Measurements from ENCODE around the gene ANXA2R.
"Not testable (repeated sequence)": the region's sequence is repeated elsewhere in the genome, so short reads cannot be mapped to it uniquely, and the experiment has no call there.

Gene ANXA2R, protein sequence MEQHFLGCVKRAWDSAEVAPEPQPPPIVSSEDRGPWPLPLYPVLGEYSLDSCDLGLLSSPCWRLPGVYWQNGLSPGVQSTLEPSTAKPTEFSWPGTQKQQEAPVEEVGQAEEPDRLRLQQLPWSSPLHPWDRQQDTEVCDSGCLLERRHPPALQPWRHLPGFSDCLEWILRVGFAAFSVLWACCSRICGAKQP

DNA sequence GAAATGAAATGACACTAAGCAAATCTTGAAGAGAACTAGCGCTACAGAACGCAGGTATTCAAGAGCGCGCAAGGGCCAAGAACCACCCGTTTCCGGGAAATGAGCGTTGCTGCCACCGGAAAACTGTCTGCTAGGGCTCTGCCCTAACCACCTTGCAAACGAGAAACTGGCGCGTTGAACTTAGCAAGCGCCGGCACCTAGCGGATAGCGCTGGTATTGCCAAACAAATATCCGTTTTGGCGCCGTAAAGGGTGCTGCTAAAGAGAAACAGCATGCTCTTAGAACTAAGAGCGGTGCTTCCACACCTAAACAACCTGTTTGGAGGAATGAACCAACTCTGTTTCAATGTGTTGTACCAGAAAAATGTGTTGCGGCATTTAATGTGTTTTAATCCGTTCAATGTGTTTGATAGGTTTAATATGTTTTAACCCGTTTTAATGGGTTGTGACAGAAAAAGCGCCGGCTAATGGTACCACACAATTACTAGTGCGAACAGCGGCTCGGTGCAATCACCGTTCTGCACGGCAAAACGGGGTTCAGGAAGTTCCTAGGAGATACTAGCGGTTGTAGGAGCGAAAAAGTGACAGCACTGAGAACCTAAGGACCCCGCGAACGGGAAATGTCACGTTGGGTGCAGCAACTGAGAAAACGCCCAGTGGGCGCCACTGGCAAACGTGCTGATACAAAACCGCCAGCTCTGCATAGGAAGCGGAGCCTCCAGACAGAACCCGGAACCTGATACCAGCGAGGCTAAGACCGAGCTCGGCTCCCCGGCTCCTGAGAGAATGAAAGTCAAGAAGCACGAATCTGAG, at the start of gene ANXA2R:
TSS of gene ANXA2R (minus strand) at position 33 of the 812 bp plus-strand sequence. CDS start 273 bp downstream, outside the sequence.
- Mint-ChIP-seq H3K9me3 (no peaks in the 10 kb centered on the region), H3K36me3 (ENCODE audit: low read depth) (peaks cover 20% of the 10 kb centered on the region), H3K4me1 (ENCODE audit: low read depth) (peaks cover 43% of the 10 kb centered on the region), H3K4me3 (peak within 1 kb of the TSS; percentile 88), H3K27ac (peak within 1 kb of the TSS; percentile 100), H3K27me3 (no peaks in the 10 kb centered on the region)
- intact Hi-C loops (cut with micrococcal nuclease), result loop anchor here (1.0 kb wide), 5 partner anchors 21 to 89 kb away; no protein-coding TSS in a partner anchor

- H3K4me1 Mint-ChIP-seq (ENCODE audit: low read depth); H3K9me3 Mint-ChIP-seq; H3K4me3 Mint-ChIP-seq; H3K27ac Mint-ChIP-seq; intact Hi-C loops (cut with micrococcal nuclease); H3K27me3 Mint-ChIP-seq: not testable (repeated sequence)
- H3K36me3 Mint-ChIP-seq (ENCODE audit: low read depth), result peaks cover 36% of the 10 kb centered on the region
Measured at GRCh38 chr5:43086118-43086908, 46.2 kb upstream of the ANXA2R start.

DNA sequence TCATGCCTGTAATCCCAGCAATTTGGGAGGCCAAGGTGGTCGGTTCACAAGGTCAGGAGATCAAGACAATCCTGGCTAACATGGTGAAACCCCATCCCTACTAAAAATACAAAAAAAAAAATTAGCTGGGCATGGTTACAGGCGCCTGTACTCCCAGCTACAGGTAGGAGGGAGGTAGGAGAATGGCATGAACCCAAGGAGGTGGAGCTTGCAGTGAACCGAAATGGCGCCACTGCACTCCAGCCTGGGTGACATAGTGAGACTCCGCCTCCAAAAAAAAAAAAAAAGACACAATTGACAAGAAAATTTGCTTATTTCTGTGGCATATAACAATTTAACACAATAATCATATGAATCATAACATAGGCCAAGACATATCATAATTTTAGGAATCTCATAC, 45.3 kb upstream of the ANXA2R start:
- Mint-ChIP-seq H3K4me3 (no peak overlapping the region), H3K4me1 (ENCODE audit: low read depth) (no peaks in the 10 kb centered on the region), H3K27me3 (no peaks in the 10 kb centered on the region), H3K27ac (no peak overlapping the region), H3K36me3 (ENCODE audit: low read depth) (peaks cover 39% of the 10 kb centered on the region), H3K9me3 (no peaks in the 10 kb centered on the region)
- intact Hi-C loops (cut with micrococcal nuclease), result no loop called here

GRCh38 chr5:43084468-43084867, 44.3 kb upstream of the ANXA2R start:
- H3K27ac Mint-ChIP-seq; H3K4me1 Mint-ChIP-seq (ENCODE audit: low read depth); H3K27me3 Mint-ChIP-seq; H3K9me3 Mint-ChIP-seq; H3K4me3 Mint-ChIP-seq; intact Hi-C loops (cut with micrococcal nuclease): not testable (repeated sequence)
- peaks cover 49% of the 10 kb centered on the region for H3K36me3 Mint-ChIP-seq (ENCODE audit: low read depth)

DNA sequence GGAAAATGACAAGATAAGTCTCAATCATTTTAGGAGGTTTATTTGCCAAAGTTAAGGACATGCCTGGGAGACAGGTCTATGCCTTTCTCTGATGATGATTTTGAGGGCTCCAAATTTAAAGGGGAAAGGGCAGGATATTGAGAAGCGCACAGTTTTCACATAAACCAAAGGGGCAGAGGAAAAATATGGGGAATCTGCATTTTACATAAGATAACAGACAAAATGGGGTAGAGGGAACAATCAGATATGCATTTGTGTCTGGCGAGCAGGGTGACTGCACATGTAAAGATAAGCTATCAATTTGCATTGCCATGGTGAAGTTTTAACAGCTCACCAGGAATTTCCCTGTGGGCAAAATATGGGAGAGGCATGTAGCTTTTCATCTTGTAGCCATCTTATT, 41.2 kb upstream of the ANXA2R start:
- Mint-ChIP-seq H3K4me1 (ENCODE audit: low read depth) (peaks cover 12% of the 10 kb centered on the region), H3K36me3 (ENCODE audit: low read depth) (peaks cover 80% of the 10 kb centered on the region)
- H3K27ac Mint-ChIP-seq; H3K4me3 Mint-ChIP-seq; H3K27me3 Mint-ChIP-seq; H3K9me3 Mint-ChIP-seq; intact Hi-C loops (cut with micrococcal nuclease): not testable (repeated sequence)

DNA sequence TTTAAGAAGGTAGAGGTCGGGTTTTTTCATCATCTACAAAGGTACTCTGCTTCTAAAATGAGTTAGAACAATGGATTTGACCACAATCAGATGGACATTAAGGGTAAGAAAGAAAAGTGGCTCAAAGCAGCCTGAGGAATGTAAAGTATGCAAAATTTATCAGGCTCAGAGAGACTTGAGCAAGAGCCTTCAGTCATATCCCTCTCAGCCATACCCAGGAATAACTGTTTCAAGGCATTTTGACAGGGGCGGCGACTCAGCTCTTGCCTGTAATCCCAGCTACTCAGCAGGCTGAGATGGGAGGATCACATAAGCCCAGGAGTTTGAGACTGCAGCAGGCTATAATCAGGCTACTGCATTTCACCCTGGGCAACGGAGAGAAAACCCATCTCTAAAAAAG, 38.8 kb upstream of the ANXA2R start:
- no peak overlapping the region for H3K27ac Mint-ChIP-seq
- peaks cover 95% of the 10 kb centered on the region for H3K36me3 Mint-ChIP-seq (ENCODE audit: low read depth)
- intact Hi-C loops (cut with micrococcal nuclease), result no loop called here

DNA sequence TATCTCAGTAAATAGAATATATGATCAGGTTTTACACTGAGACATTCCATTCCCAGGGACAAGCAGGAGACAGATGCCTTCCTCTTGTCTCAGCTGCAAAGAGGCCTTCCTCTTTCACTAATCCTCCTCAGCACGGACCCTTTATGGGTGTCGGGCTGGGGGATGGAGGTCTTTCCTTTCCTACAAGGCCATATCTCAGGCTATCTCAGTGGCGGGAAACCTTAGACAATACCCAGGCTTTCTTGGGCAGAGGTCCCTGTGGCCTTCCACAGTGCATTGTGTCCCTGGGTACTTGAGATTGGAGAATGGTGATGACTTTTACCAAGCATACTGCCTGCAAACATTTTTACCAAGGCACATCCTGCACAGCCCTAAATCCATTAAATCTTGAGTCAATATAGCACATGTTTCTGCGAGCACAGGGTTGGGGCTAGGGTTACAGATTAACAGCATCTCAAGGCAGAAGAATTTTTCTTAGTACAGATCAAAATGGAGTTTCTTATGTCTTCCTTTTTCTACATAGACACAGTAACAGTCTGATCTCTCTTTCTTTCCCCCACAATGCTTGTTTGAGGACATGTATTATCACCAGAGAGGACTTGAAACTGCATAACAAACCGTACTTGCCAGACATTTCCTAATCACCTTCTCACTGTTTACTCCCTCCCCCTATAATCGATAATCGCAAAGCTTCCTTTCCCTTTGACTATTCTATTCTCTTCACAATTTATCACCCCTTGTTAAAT, 37.5 kb upstream of the ANXA2R start:
- peaks cover 99% of the 10 kb centered on the region for H3K36me3 Mint-ChIP-seq (ENCODE audit: low read depth)
- intact Hi-C loops (cut with micrococcal nuclease); H3K4me3 Mint-ChIP-seq: not testable (repeated sequence)

More for the DNA sequence above, 38.8 kb upstream of the ANXA2R start:
- Mint-ChIP-seq H3K4me3 (no peak overlapping the region), H3K4me1 (ENCODE audit: low read depth) (peaks cover 33% of the 10 kb centered on the region), H3K9me3 (no peaks in the 10 kb centered on the region), H3K27me3 (no peaks in the 10 kb centered on the region)

DNA sequence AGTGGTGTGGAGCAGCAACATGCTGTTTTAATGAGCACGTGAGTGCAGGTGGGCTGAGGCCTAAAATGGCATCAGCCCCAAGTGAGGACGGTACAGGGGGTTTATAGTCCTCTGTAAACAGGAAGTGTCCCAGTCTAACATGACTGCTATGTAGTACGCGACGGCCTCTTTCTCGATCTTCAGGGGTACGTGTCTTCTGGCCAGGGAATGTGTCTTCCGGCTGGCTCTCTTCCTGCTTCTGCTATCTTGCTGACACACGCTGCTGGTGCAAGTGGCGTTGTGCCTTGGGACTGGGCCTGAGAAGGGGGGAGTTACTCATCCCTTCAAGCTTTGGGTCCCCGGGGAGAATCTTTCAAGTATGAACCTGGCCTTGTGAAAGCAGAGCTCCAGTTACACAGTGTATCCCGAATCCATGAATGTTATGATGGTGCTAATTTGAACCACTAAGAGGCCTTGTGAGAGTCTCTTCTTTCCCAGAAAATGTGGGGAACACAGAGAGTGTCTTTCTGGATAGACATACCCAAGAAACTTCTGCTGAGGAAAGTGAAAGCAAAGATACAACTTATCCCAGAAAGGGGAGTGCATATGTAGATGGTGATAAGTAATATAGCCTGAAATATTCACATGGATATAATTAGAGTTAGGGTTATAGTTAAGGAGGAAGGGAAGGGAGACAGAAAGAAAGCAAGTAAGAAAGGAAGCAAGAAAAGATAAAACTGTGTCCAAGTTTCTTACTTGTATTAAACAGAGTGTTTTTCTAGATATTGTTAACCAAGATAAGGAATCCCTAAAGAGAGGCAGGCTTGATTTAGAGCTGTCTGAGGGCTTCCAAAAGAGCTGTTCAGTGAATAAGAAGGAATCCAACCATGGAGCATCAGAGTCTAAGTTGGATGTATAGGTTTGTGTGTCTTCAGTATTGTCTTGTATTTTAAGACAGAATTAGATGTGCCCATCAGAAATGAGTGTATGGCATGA, 35.5 kb upstream of the ANXA2R start:
- H3K4me3 Mint-ChIP-seq, result no peak overlapping the region
- peaks cover 57% of the 10 kb centered on the region for H3K4me1 Mint-ChIP-seq (ENCODE audit: low read depth)
- H3K27ac Mint-ChIP-seq, result peak overlapping the region; percentile 48
- H3K36me3 Mint-ChIP-seq (ENCODE audit: low read depth), result peaks cover 100% of the 10 kb centered on the region
- H3K9me3 Mint-ChIP-seq, result no peaks in the 10 kb centered on the region
- no peaks in the 10 kb centered on the region for H3K27me3 Mint-ChIP-seq
- intact Hi-C loops (cut with micrococcal nuclease), result no loop called here

More for the DNA sequence above, 37.5 kb upstream of the ANXA2R start:
- not testable (repeated sequence) for H3K27me3 Mint-ChIP-seq, H3K27ac Mint-ChIP-seq, H3K9me3 Mint-ChIP-seq
- peaks cover 44% of the 10 kb centered on the region for H3K4me1 Mint-ChIP-seq (ENCODE audit: low read depth)

- H3K4me1 Mint-ChIP-seq (ENCODE audit: low read depth), result peaks cover 61% of the 10 kb centered on the region
- H3K4me3 Mint-ChIP-seq, result no peak overlapping the region
- H3K27me3 Mint-ChIP-seq, result no peaks in the 10 kb centered on the region
- intact Hi-C loops (cut with micrococcal nuclease), result no loop called here
- peaks cover 100% of the 10 kb centered on the region for H3K36me3 Mint-ChIP-seq (ENCODE audit: low read depth)
- no peaks in the 10 kb centered on the region for H3K9me3 Mint-ChIP-seq
- H3K27ac Mint-ChIP-seq, result no peak overlapping the region
Measured at GRCh38 chr5:43074987-43075318, 34.8 kb upstream of the ANXA2R start.

DNA sequence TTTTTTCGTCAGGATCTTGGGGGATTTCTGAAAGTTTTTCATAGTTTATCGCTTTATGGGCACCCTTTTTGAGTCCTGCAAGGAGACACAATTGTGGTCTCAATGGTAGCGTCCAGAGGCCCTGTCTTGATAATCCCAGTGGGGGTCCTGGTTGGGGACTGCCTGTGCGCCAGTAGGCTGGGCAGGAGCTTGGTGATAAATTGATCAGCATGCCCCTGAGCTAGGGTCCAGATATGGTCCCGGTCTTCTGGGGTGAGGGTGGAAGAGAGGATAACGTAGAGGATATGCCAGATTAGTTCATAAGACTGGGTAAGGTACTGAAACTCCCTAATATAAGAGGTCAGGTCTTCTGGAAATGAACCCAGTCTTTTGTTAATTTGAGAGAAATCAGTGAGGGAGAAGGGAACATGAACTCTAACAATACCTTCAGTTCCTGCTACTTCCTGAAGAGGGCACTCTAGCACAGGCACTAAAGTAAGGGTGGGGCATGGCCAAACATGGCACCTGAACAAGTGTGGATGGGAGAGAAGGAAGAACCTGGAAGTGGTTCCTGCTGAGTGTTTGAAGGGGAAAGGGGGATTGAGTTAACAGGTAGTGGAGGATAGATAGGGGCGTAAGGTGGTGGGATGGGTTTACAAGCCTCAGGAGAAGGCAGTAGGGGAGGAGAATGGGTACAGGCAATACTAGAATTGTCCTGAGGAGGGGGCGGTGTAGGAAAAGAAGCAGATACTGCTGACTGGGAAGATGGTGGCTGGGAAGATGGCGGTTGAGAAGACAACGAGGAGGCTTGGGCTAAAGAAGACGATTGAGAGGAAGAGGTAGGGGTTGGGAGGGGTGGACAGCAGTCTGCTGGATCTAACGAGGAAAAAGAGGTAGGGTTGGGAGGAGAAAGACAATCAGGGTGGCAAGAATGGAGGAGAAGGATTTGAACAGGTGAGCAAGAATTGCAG, 33.8 kb upstream of the ANXA2R start:
- peaks cover 70% of the 10 kb centered on the region for H3K4me1 Mint-ChIP-seq (ENCODE audit: low read depth)
- intact Hi-C loops (cut with micrococcal nuclease), result no loop called here
- H3K27me3 Mint-ChIP-seq, result no peaks in the 10 kb centered on the region
- no peaks in the 10 kb centered on the region for H3K9me3 Mint-ChIP-seq
- H3K36me3 Mint-ChIP-seq (ENCODE audit: low read depth), result peaks cover 95% of the 10 kb centered on the region
- H3K4me3 Mint-ChIP-seq, result no peak overlapping the region
- H3K27ac Mint-ChIP-seq, result no peak overlapping the region

DNA sequence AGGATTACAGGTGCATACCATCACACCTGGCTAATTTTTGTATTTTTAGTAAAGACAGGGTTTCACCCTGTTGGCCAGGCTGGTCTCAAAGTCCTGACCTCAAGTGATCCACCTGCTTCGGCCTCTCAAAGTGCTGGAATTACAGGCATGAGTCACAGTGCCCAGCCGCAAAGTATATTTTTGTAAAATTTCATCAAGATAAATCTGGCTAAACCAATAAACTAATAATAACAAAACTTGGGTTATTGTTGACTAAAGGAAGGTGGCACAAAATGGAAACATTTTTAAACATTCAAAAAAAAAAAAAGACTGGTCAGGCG, 29.2 kb upstream of the ANXA2R start:
- intact Hi-C loops (cut with micrococcal nuclease), result loop anchor here (5.0 to 10.0 kb wide), 4 partner anchors 38 to 1167 kb away; partner anchors contain the start of genes HMGCS1 and RIMOC1
- peaks cover 89% of the 10 kb centered on the region for H3K36me3 Mint-ChIP-seq (ENCODE audit: low read depth)
- not testable (repeated sequence) for H3K9me3 Mint-ChIP-seq

DNA sequence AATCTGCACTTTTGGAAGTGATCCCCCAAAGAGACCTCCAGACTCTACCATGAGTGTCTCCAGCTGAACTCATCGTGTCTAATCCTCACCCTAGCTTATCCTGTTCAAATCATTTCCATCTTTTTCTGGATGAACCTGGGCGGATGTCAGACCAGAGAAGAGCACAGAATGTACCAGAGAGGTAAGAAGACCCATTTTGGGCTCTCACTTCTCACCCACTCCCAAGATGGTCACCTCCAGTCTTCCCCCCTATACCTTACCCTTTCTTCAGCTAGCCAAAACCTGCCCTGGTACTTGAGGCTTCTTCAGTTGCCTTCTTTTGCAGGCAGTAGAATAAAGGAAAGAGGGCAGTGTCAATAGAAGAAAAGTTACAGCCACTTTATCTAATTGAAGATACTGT, 27.9 kb upstream of the ANXA2R start:
- Mint-ChIP-seq H3K27me3 (no peaks in the 10 kb centered on the region), H3K4me3 (peak overlapping the region; percentile 100), H3K36me3 (ENCODE audit: low read depth) (peaks cover 76% of the 10 kb centered on the region), H3K9me3 (no peaks in the 10 kb centered on the region), H3K27ac (peak overlapping the region; percentile 99), H3K4me1 (ENCODE audit: low read depth) (peaks cover 55% of the 10 kb centered on the region)
- intact Hi-C loops (cut with micrococcal nuclease), result loop anchor here (5.0 to 10.0 kb wide), 4 partner anchors 39 to 1166 kb away; partner anchors contain the start of genes HMGCS1 and RIMOC1

More for the DNA sequence above, 29.2 kb upstream of the ANXA2R start:
- H3K27ac Mint-ChIP-seq, H3K27me3 Mint-ChIP-seq, H3K4me3 Mint-ChIP-seq: not testable (repeated sequence)
- H3K4me1 Mint-ChIP-seq (ENCODE audit: low read depth), result peaks cover 58% of the 10 kb centered on the region
